NT2/D1 (cell line): ENCODE measurements around the gene CRKL.

Source experiments
- SUZ12 ChIP-seq: IDR thresholded peaks from 2 replicates; pipeline ENCODE4 v1.6.1; 2011; ENCODE audit not compliant: insufficient read length, insufficient read depth; ENCODE audit errors: extremely low read depth
- YY1 ChIP-seq: IDR thresholded peaks from 2 replicates; pipeline ENCODE4 v1.6.1; 2011; ENCODE audit not compliant: insufficient read length, insufficient read depth
- ZNF274 ChIP-seq: IDR thresholded peaks from 2 replicates; pipeline ENCODE4 v1.6.1; 2011; ENCODE audit warnings: mild to moderate bottlenecking, low read depth, low read length

- TF ChIP-seq ZNF274: no peak
- no peak for TF ChIP-seq SUZ12
- TF ChIP-seq YY1: no peak
Measured at GRCh38 chr22:20909543-20910303, 7.5 kb upstream of the CRKL start.
